Osteocyte (in vitro differentiated cells): ENCODE results near the gene ART3. TPM values are rescaled to one million over a fixed set of nuclear protein-coding genes. Genes with fewer than 3 reads are reported as not detected.

Experiments
- DNase-seq: peaks from one replicate; pipeline ENCODE4 v3.0.0; 2021; ENCODE audit warnings: mixed read lengths; ENCODE audit not compliant: unreplicated experiment; ENCODE audit errors: extremely low spot score
- H3K27ac Mint-ChIP-seq: one replicate; pipeline ENCODE4 v1.8.0; 2021; ENCODE audit warnings: mild to moderate bottlenecking, mixed read lengths; ENCODE audit not compliant: unreplicated experiment
- H3K27me3 Mint-ChIP-seq: one replicate; pipeline ENCODE4 v1.8.0; 2021; ENCODE audit warnings: mixed read lengths; ENCODE audit not compliant: unreplicated experiment
- H3K36me3 Mint-ChIP-seq: one replicate; pipeline ENCODE4 v1.8.0; 2021; ENCODE audit warnings: mixed read lengths; ENCODE audit not compliant: unreplicated experiment
- H3K4me1 Mint-ChIP-seq: one replicate; pipeline ENCODE4 v1.8.0; 2021; ENCODE audit warnings: mixed read lengths; ENCODE audit not compliant: unreplicated experiment
- H3K4me3 Mint-ChIP-seq: one replicate; pipeline ENCODE4 v1.8.0; 2021; ENCODE audit warnings: mild to moderate bottlenecking, moderate library complexity, mixed read lengths; ENCODE audit not compliant: unreplicated experiment
- H3K9me3 Mint-ChIP-seq: one replicate; pipeline ENCODE4 v1.8.0; 2021; ENCODE audit warnings: mixed read lengths; ENCODE audit not compliant: unreplicated experiment
- total RNA-seq: library from RNA; stranded (reverse); gene quantifications from 2 replicates; pipeline ENCODE4 v1.2.1, GENCODE V29; 2021
- TF ChIP-seq, protein P1 (sequence below): fragments of 200-600 bp; sonication (generic); IDR thresholded peaks from 2 replicates; pipeline ENCODE4 v1.5.0; 2021; ENCODE audit warnings: antibody characterized with exemption, mild to moderate bottlenecking, moderate library complexity

The ART3 gene
- total RNA-seq, 1 donor from 2014 or later, result not detected

DNA sequence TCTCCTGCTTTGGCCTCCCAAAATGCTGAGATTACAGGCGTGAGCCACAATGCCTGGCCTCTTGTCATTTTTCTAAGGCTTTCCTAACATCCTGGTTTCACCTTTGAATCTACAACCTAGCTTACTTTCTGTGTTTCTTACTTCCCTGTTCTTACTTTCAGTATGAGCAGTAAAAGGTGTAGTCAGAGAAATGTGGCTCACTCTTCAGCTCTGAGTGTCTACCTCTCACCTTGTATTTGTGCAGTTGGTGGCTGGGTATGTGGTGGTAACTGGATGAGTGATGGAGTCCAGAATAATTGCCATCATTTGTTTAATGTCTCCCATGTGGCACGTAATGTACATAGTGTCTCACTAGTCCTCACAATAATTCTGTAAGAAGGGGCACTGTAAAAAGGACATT, 19.5 kb upstream of the ART3 start:
- no peaks in the 10 kb centered on the region for H3K9me3 Mint-ChIP-seq
- H3K4me1 Mint-ChIP-seq, result no peaks in the 10 kb centered on the region
- H3K36me3 Mint-ChIP-seq, result no peaks in the 10 kb centered on the region
- no peak overlapping the region for H3K27ac Mint-ChIP-seq
- peaks cover 54% of the 10 kb centered on the region for H3K27me3 Mint-ChIP-seq
- H3K4me3 Mint-ChIP-seq, result no peak overlapping the region
- DNase-seq, result no peak
- TF ChIP-seq, protein P1, sequence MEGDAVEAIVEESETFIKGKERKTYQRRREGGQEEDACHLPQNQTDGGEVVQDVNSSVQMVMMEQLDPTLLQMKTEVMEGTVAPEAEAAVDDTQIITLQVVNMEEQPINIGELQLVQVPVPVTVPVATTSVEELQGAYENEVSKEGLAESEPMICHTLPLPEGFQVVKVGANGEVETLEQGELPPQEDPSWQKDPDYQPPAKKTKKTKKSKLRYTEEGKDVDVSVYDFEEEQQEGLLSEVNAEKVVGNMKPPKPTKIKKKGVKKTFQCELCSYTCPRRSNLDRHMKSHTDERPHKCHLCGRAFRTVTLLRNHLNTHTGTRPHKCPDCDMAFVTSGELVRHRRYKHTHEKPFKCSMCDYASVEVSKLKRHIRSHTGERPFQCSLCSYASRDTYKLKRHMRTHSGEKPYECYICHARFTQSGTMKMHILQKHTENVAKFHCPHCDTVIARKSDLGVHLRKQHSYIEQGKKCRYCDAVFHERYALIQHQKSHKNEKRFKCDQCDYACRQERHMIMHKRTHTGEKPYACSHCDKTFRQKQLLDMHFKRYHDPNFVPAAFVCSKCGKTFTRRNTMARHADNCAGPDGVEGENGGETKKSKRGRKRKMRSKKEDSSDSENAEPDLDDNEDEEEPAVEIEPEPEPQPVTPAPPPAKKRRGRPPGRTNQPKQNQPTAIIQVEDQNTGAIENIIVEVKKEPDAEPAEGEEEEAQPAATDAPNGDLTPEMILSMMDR, result no peak

DNA sequence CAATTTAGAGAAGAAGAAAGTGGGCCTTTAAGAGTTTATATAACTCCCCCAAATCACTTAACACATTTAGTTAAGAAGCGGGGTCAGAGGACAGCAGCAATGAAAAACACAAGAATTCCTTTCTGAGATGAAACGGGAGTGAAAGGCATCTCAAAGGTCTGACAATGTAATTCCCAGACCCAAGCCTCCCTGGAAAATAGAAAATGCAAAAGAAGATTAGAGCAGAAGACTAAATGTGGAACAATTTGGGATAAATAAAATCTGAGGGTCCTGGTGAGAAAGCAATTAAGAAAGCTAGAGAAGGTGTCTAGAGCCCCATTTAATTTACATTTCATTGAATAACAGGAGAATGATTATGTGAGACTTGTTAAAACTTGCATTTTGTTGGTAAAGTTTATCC, 19.1 kb upstream of the ART3 start:
- H3K4me1 Mint-ChIP-seq, result no peaks in the 10 kb centered on the region
- TF ChIP-seq, protein P1, result no peak
- no peak overlapping the region for H3K4me3 Mint-ChIP-seq
- H3K27me3 Mint-ChIP-seq, result peaks cover 58% of the 10 kb centered on the region
- no peaks in the 10 kb centered on the region for H3K9me3 Mint-ChIP-seq
- H3K27ac Mint-ChIP-seq, result no peak overlapping the region
- no peaks in the 10 kb centered on the region for H3K36me3 Mint-ChIP-seq
- DNase-seq, result no peak

DNA sequence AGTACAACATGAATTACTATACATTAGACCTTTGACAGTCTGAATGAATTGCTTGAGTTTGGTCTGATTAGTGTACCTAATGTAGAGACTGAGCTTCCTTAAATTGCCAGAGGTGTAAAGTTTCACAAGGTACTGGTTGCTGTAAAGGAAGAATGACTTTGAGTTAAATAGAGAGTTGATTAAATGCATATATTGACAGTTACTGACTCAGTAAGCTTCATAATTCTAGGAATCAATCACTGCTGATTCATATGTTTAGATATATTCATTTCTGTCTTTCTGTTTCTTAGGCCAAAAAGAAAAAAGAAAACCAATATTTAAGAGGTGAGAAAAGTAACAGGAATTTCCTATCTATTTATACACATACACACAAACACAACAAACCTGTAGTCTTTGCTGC, 16.2 kb upstream of the ART3 start:
- no peak for DNase-seq
- TF ChIP-seq, protein P1, result no peak
- no peak overlapping the region for H3K4me3 Mint-ChIP-seq
- H3K4me1 Mint-ChIP-seq, result no peaks in the 10 kb centered on the region
- H3K27me3 Mint-ChIP-seq, result peaks cover 79% of the 10 kb centered on the region
- H3K9me3 Mint-ChIP-seq, result no peaks in the 10 kb centered on the region
- no peak overlapping the region for H3K27ac Mint-ChIP-seq
- H3K36me3 Mint-ChIP-seq, result no peaks in the 10 kb centered on the region

DNA sequence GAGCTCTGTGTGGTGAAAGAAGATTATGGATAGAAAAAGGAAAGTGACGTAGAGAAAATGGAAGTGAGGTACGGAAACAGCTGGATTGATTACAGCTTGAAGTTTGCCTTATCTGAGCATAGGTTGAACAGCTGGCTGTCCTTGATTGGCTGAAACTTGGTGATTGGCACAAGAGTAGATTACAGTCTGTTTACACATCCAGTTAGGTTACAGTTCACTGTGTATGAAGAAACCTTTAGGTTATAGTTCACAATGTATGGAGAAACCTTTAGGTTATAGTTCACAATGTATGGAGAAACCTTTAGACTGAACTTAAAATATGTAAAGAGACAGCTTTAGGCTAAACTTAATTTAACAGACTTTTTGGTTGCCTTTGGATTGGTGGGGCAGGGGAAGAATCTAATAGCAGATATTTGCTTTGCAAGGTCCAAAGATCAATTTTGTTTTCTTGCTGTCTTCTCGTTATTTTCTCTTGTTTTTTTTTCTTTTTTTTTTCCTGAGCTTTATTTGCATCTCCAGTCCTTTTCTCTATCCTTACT, 15.6 kb upstream of the ART3 start:
- Mint-ChIP-seq H3K4me3 (no peak overlapping the region), H3K27ac (no peak overlapping the region), H3K9me3 (no peaks in the 10 kb centered on the region), H3K36me3 (no peaks in the 10 kb centered on the region), H3K4me1 (no peaks in the 10 kb centered on the region), H3K27me3 (peaks cover 76% of the 10 kb centered on the region)
- TF ChIP-seq, protein P1, result no peak
- no peak for DNase-seq

DNA sequence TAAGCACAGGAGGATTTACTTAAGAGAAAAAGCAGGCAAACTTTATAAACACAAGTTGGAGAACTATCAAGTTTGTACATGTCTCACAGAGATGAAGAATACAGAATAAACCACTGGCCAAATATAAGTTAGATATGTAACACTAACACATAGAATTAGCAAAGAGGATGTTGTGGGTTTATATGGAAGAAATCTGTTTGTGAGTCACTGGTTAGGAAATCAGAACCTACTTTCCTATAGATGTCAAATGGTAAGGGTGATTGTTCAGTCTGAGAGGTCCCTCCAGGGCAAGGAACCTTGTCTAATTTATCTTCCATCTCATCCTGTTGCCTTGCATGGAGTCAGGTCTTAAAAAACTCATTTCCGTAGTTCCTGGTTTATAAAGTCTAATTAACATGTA, 14.8 kb upstream of the ART3 start:
- H3K4me3 Mint-ChIP-seq, result no peak overlapping the region
- no peak overlapping the region for H3K27ac Mint-ChIP-seq
- no peaks in the 10 kb centered on the region for H3K36me3 Mint-ChIP-seq
- no peaks in the 10 kb centered on the region for H3K4me1 Mint-ChIP-seq
- TF ChIP-seq, protein P1, result no peak
- peaks cover 82% of the 10 kb centered on the region for H3K27me3 Mint-ChIP-seq
- no peak for DNase-seq
- H3K9me3 Mint-ChIP-seq, result no peaks in the 10 kb centered on the region
